ENCODE results near the gene DDX28. TPM values are rescaled to one million over a fixed set of nuclear protein-coding genes. Genes with fewer than 3 reads are reported as not detected.

DDX28 gene
- total and polyA plus RNA-seq, 9 of the 15 experiments (the other 6 are each of a cell fraction or from before 2014, with no cell fraction given), result 2.8 to 24.5 (median 15.9) TPM

DNA sequence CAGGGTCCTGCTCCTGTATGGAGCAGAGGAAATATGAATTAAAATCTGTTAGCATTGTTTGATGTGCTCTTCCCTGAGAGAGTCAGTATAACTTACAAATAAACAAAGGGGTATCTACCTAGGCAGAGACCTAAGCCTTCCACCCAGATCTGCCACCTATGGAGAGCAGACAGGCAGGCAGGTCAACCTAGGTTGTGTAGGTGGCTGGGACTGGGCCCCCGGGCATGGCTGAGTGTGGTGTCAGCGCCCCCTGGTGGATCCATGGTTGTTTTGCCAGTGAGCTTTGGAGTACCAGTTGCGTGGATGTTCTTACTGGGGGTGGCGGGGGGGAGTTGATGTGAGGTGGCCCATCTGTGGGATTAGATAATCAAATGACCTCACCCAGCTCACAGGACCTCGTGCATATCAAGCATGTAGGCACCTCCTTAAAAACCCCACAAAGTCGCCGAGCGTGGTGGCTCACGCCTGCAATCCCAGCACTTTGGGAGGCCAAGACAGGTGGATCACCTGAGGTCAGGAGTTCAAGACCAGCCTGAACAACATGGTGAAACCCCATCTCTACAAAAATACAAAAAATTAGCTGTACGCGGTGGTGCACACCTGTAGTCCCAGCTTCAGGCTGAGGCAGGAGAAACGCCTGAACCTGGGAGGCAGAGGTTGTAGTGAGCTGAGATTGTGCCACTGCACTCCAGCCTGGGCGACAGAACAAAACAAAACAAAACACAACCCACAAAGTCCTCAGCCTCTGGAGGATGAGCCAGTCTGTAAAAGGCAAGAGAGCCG lies 17.7 kb upstream of the DDX28 start (continued):
- TF ChIP-seq RB1 (IDR thresholded peaks at IDR 0.05; ENCODE audit: low read depth) (peak; percentile 68; the same call in 1 of the 2 replicates), NCOR1 (IDR thresholded peaks at IDR 0.05) (no peak; the same call in 1 of the 2 replicates), CC2D1A (IDR thresholded peaks at IDR 0.05) (peak; percentile 68), MAZ (CRISPR knock-in tag; conservative IDR thresholded peaks at IDR 0.05 in 1 of 2, IDR thresholded peaks at IDR 0.05 in 1 of 2) (peak; percentile 37 to 66; a peak in 2 of 4 replicates), NEUROD1 (IDR thresholded peaks at IDR 0.05; ENCODE audit: borderline replicate concordance, low read depth, low read length, partially characterized antibody) (peak; percentile 47), ZNF76 (CRISPR knock-in tag; IDR thresholded peaks at IDR 0.05; ENCODE audit: borderline replicate concordance) (0 out of 2 replicates have a peak, but pooled peaks have one; percentile 38), VEZF1 (CRISPR knock-in tag; IDR thresholded peaks at IDR 0.05) (peak; percentile 76), STAG1 (CRISPR knock-in tag; IDR thresholded peaks at IDR 0.05; ENCODE audit: borderline replicate concordance) (peak; percentile 70; the same call in 1 of the 2 replicates), HNRNPLL (IDR thresholded peaks at IDR 0.05; ENCODE audit: low read depth, low read length, poor library complexity, severe bottlenecking) (no peak), OTX1 (CRISPR knock-in tag; IDR thresholded peaks at IDR 0.05) (no peak), TCF3 (CRISPR knock-in tag; IDR thresholded peaks at IDR 0.05) (0 out of 2 replicates have a peak, but pooled peaks have one; percentile 11), CTBP1 (IDR thresholded peaks at IDR 0.05; ENCODE audit: borderline replicate concordance) (peak; percentile 69; the same call in 1 of the 2 replicates)
- TF ChIP-seq, protein P1, sequence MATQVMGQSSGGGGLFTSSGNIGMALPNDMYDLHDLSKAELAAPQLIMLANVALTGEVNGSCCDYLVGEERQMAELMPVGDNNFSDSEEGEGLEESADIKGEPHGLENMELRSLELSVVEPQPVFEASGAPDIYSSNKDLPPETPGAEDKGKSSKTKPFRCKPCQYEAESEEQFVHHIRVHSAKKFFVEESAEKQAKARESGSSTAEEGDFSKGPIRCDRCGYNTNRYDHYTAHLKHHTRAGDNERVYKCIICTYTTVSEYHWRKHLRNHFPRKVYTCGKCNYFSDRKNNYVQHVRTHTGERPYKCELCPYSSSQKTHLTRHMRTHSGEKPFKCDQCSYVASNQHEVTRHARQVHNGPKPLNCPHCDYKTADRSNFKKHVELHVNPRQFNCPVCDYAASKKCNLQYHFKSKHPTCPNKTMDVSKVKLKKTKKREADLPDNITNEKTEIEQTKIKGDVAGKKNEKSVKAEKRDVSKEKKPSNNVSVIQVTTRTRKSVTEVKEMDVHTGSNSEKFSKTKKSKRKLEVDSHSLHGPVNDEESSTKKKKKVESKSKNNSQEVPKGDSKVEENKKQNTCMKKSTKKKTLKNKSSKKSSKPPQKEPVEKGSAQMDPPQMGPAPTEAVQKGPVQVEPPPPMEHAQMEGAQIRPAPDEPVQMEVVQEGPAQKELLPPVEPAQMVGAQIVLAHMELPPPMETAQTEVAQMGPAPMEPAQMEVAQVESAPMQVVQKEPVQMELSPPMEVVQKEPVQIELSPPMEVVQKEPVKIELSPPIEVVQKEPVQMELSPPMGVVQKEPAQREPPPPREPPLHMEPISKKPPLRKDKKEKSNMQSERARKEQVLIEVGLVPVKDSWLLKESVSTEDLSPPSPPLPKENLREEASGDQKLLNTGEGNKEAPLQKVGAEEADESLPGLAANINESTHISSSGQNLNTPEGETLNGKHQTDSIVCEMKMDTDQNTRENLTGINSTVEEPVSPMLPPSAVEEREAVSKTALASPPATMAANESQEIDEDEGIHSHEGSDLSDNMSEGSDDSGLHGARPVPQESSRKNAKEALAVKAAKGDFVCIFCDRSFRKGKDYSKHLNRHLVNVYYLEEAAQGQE (IDR thresholded peaks at IDR 0.05; ENCODE audit: borderline replicate concordance), result peak; percentile 88
- TF ChIP-seq, protein P1 (CRISPR knock-in tag; IDR thresholded peaks at IDR 0.05; ENCODE audit: low read depth), result no peak
- TF ChIP-seq, protein P2, sequence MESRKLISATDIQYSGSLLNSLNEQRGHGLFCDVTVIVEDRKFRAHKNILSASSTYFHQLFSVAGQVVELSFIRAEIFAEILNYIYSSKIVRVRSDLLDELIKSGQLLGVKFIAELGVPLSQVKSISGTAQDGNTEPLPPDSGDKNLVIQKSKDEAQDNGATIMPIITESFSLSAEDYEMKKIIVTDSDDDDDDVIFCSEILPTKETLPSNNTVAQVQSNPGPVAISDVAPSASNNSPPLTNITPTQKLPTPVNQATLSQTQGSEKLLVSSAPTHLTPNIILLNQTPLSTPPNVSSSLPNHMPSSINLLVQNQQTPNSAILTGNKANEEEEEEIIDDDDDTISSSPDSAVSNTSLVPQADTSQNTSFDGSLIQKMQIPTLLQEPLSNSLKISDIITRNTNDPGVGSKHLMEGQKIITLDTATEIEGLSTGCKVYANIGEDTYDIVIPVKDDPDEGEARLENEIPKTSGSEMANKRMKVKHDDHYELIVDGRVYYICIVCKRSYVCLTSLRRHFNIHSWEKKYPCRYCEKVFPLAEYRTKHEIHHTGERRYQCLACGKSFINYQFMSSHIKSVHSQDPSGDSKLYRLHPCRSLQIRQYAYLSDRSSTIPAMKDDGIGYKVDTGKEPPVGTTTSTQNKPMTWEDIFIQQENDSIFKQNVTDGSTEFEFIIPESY (CRISPR knock-in tag; IDR thresholded peaks at IDR 0.05), result 0 out of 2 replicates have a peak, but pooled peaks have one; percentile 21

All from K562 (cell line).